H1 (cell line): ENCODE data around the gene GMPPA.

Source experiments
- CREB1 ChIP-seq: IDR thresholded peaks from 2 replicates; pipeline ENCODE4 v1.6.1; 2012; ENCODE audit warnings: inconsistent platforms
- CTCF ChIP-seq, 3 experiments: IDR thresholded peaks; 1 replicate in 2 of 3; 2 replicates in 1 of 3; pipeline versions ENCODE4 v1.5.1 to v1.6.1; 2011; ENCODE audit warnings: low read length in 3 of 3, mild to moderate bottlenecking in 3 of 3, inconsistent platforms in 2 of 3, low read depth in 1 of 3, moderate library complexity in 1 of 3; ENCODE audit not compliant: insufficient read depth in 1 of 3; ENCODE audit errors: control extremely low read depth in 1 of 3
- EZH2 ChIP-seq: fragments of 200-600 bp; sonication (generic); IDR thresholded peaks from 2 replicates; pipeline ENCODE4 v1.7.1; 2012; ENCODE audit warnings: low read depth, mild to moderate bottlenecking, moderate library complexity, low read length, inconsistent platforms; ENCODE audit not compliant: severe bottlenecking
- POLR2A ChIP-seq, 2 experiments: IDR thresholded peaks; 1 replicate in 1 of 2; 2 replicates in 1 of 2; pipeline ENCODE4 v1.6.1; 2011; ENCODE audit warnings: low read depth in 2 of 2, low read length in 2 of 2, mild to moderate bottlenecking in 2 of 2; ENCODE audit errors: control extremely low read depth in 1 of 2
- POLR2AphosphoS5 ChIP-seq: IDR thresholded peaks from 2 replicates; pipeline ENCODE4 v1.6.1; 2011; ENCODE audit warnings: low read depth, low read length
- SIN3A ChIP-seq, 2 experiments: IDR thresholded peaks in 1 of 2; conservative IDR thresholded peaks in 1 of 2; 2 replicates each; pipeline ENCODE4 v1.6.1; 2011 to 2012; ENCODE audit warnings: low read length in 2 of 2, improper control_type of control experiment in 1 of 2, low read depth in 1 of 2, mild to moderate bottlenecking in 1 of 2
- TCF12 ChIP-seq: IDR thresholded peaks from 2 replicates; pipeline ENCODE4 v1.6.1; 2011; ENCODE audit warnings: low read depth, mild to moderate bottlenecking, low read length
- YY1 ChIP-seq: IDR thresholded peaks from 2 replicates; pipeline ENCODE4 v1.6.1; 2011; ENCODE audit warnings: low read depth, mild to moderate bottlenecking, low read length
- ZNF274 ChIP-seq: IDR thresholded peaks from 2 replicates; pipeline ENCODE4 v1.7.0; 2012; ENCODE audit warnings: low read length, borderline replicate concordance; ENCODE audit errors: extremely low read depth

- TF ChIP-seq POLR2AphosphoS5 (no peak), YY1 (no peak), ZNF274 (no peak), CREB1 (no peak), POLR2A (IDR thresholded peaks at IDR 0.05; ENCODE audit: control extremely low read depth in 1 of 2, low read depth in 2 of 2, low read length in 2 of 2) (no peak), CTCF (IDR thresholded peaks at IDR 0.05; ENCODE audit: control extremely low read depth in 1 of 3, insufficient read depth in 1 of 3, low read depth in 1 of 3, low read length in 3 of 3) (no peak), SIN3A (conservative IDR thresholded peaks at IDR 0.05 in 1 of 2, IDR thresholded peaks at IDR 0.05 in 1 of 2; ENCODE audit: low read depth in 1 of 2, low read length in 2 of 2) (no peak), EZH2 (no peak), TCF12 (no peak)
Observed at GRCh38 chr2:219515874-219516629, 17.4 kb downstream of the GMPPA start.
